Activated CD4-positive, alpha-beta memory T cell treated with anti-CD3 and anti-CD28 coated beads for 36 hours (primary cell): ENCODE results near the gene HOXB4. TPM values are rescaled to one million over a fixed set of nuclear protein-coding genes. Genes with fewer than 3 reads are reported as not detected.

ENCODE experiments used
- CTCF ChIA-PET: fragments of 350-600 bp; sonication (Branson Sonifier 250); formaldehyde crosslinking; loops from one replicate; lab custom pipeline; 2021; ENCODE audit warnings: antibody characterized with exemption, inconsistent platforms; lab: Charles Lee
- POLR2A ChIA-PET: fragments of 350-600 bp; sonication (Branson Sonifier 250); formaldehyde crosslinking; loops from one replicate; lab custom pipeline; 2021; ENCODE audit warnings: antibody characterized with exemption; lab: Charles Lee
- DNase-seq: peaks from one replicate; pipeline ENCODE4 v3.0.0-alpha.2; 2020
- H3K27ac Mint-ChIP-seq: one replicate; pipeline ENCODE4 v1.8.0; 2021; ENCODE audit warnings: mixed read lengths
- H3K27me3 Mint-ChIP-seq: one replicate; pipeline ENCODE4 v1.8.0; 2021; ENCODE audit warnings: mixed read lengths
- H3K36me3 Mint-ChIP-seq: one replicate; pipeline ENCODE4 v1.8.0; 2021; ENCODE audit warnings: mixed read lengths
- H3K4me1 Mint-ChIP-seq: one replicate; pipeline ENCODE4 v1.8.0; 2021; ENCODE audit warnings: low read depth, mixed read lengths
- H3K4me3 Mint-ChIP-seq: one replicate; pipeline ENCODE4 v1.8.0; 2021; ENCODE audit warnings: mild to moderate bottlenecking, mixed read lengths
- H3K9me3 Mint-ChIP-seq: one replicate; pipeline ENCODE4 v1.8.0; 2021; ENCODE audit warnings: mixed read lengths
- intact Hi-C: fragments of 100-400 bp; cut with micrococcal nuclease; formaldehyde crosslinking; loops from one replicate; pipeline ENCODE4 v1.15.1; 2023
- total RNA-seq, 2 experiments: library from RNA; stranded (reverse); gene quantifications; one replicate each; pipeline ENCODE4 v1.2.3, GENCODE V29; 2021

HOXB4 gene
- total RNA-seq, 2 experiments from 2014 or later: 2.3 TPM

- Mint-ChIP-seq H3K4me3 (peak overlapping the region; percentile 72), H3K36me3 (no peaks in the 10 kb centered on the region), H3K27me3 (peaks cover 79% of the 10 kb centered on the region), H3K27ac (no peak overlapping the region), H3K4me1 (peaks cover 27% of the 10 kb centered on the region), H3K9me3 (no peaks in the 10 kb centered on the region)
- POLR2A ChIA-PET: no interaction called here
- peak; percentile 40 for DNase-seq
- CTCF ChIA-PET: interaction anchor here (1.5 kb wide), 1 partner anchor 15 kb away, joined by 4 read pairs; no protein-coding TSS in a partner anchor
- intact Hi-C loops: loop anchor here (2.0 kb wide), 1 partner anchor 15 kb away; no protein-coding TSS in a partner anchor
Measured at GRCh38 chr17:48597778-48598631, 19.9 kb upstream of the HOXB4 start.

GRCh38 chr17:48597528-48597777 lies 19.3 kb upstream of the HOXB4 start:
- ChIA-PET CTCF (interaction anchor here (6.0 kb wide), 1 partner anchor 264 kb away, joined by 94 read pairs; no protein-coding TSS in a partner anchor), POLR2A (no interaction called here)
- intact Hi-C loops: loop anchor here (2.0 kb wide), 1 partner anchor 15 kb away; no protein-coding TSS in a partner anchor
- Mint-ChIP-seq H3K4me3 (peak overlapping the region; percentile 72), H3K27ac (no peak overlapping the region), H3K27me3 (peaks cover 78% of the 10 kb centered on the region), H3K9me3 (no peaks in the 10 kb centered on the region), H3K4me1 (peaks cover 30% of the 10 kb centered on the region), H3K36me3 (no peaks in the 10 kb centered on the region)
- no peak for DNase-seq

GRCh38 chr17:48596735-48597527 lies 18.8 kb upstream of the HOXB4 start:
- ChIA-PET POLR2A (no interaction called here), CTCF (interaction anchor here (1.0 to 6.0 kb wide), 9 partner anchors 14 to 373 kb away, joined by 3 to 94 read pairs (median 5); no protein-coding TSS in a partner anchor)
- peaks cover 29% of the 10 kb centered on the region for H3K4me1 Mint-ChIP-seq
- no peaks in the 10 kb centered on the region for H3K36me3 Mint-ChIP-seq
- DNase-seq: no peak
- intact Hi-C loops: loop anchor here (2.0 kb wide), 1 partner anchor 16 kb away; no protein-coding TSS in a partner anchor
- H3K27ac Mint-ChIP-seq: no peak overlapping the region
- H3K4me3 Mint-ChIP-seq: peak overlapping the region; percentile 72
- no peaks in the 10 kb centered on the region for H3K9me3 Mint-ChIP-seq
- H3K27me3 Mint-ChIP-seq: peaks cover 78% of the 10 kb centered on the region

GRCh38 chr17:48596000-48596734 lies 18.0 kb upstream of the HOXB4 start:
- POLR2A ChIA-PET: no interaction called here
- peaks cover 29% of the 10 kb centered on the region for H3K4me1 Mint-ChIP-seq
- H3K36me3 Mint-ChIP-seq: no peaks in the 10 kb centered on the region

GRCh38 chr17:48595278-48595999 lies 17.3 kb upstream of the HOXB4 start:
- Mint-ChIP-seq H3K4me3 (no peak overlapping the region), H3K36me3 (no peaks in the 10 kb centered on the region), H3K9me3 (no peaks in the 10 kb centered on the region), H3K27me3 (peaks cover 75% of the 10 kb centered on the region), H3K4me1 (peaks cover 29% of the 10 kb centered on the region), H3K27ac (no peak overlapping the region)
- no peak for DNase-seq
- intact Hi-C loops: no loop called here
- ChIA-PET POLR2A (no interaction called here), CTCF (interaction anchor here (0.6 to 6.0 kb wide), 13 partner anchors 12 to 1157 kb away, joined by 3 to 94 read pairs (median 4); no protein-coding TSS in a partner anchor)

More at GRCh38 chr17:48596000-48596734, 18.0 kb upstream of the HOXB4 start:
- CTCF ChIA-PET: interaction anchor here (1.0 to 6.0 kb wide), 9 partner anchors 13 to 373 kb away, joined by 3 to 94 read pairs (median 5); no protein-coding TSS in a partner anchor
- intact Hi-C loops: loop anchor here (2.0 kb wide), 1 partner anchor 17 kb away; no protein-coding TSS in a partner anchor
- Mint-ChIP-seq H3K4me3 (peak overlapping the region; percentile 72), H3K9me3 (no peaks in the 10 kb centered on the region), H3K27ac (no peak overlapping the region), H3K27me3 (peaks cover 77% of the 10 kb centered on the region)
- DNase-seq: peak; percentile 60

- CTCF ChIA-PET: interaction anchor here (0.6 to 6.0 kb wide), 13 partner anchors 20 to 1156 kb away, joined by 3 to 94 read pairs (median 4); no protein-coding TSS in a partner anchor
- Mint-ChIP-seq H3K27me3 (peaks cover 75% of the 10 kb centered on the region), H3K9me3 (no peaks in the 10 kb centered on the region), H3K4me1 (peaks cover 30% of the 10 kb centered on the region), H3K36me3 (no peaks in the 10 kb centered on the region), H3K4me3 (no peak overlapping the region), H3K27ac (no peak overlapping the region)
- POLR2A ChIA-PET: no interaction called here
- intact Hi-C loops: loop anchor here (5.0 kb wide), 1 partner anchor 567 kb away; no protein-coding TSS in a partner anchor
- DNase-seq: no peak
Measured at GRCh38 chr17:48594538-48595277, 16.6 kb upstream of the HOXB4 start.

- POLR2A ChIA-PET: no interaction called here
Measured at GRCh38 chr17:48593840-48594537, 15.8 kb upstream of the HOXB4 start.

GRCh38 chr17:48593126-48593829 lies 15.1 kb upstream of the HOXB4 start, which contains the start of gene HOXB5:
Gene HOXB5, minus strand, starts transcription at chr17:48593779. Its CDS starts 97 bp downstream, at chr17:48593682.
- intact Hi-C loops: loop anchor here (1.0 to 5.0 kb wide), 3 partner anchors 256 to 566 kb away; no protein-coding TSS in a partner anchor
- POLR2A ChIA-PET: interaction anchor here (0.9 kb wide), 1 partner anchor 30 kb away, joined by 3 read pairs; no protein-coding TSS in a partner anchor

More at GRCh38 chr17:48593840-48594537, 15.8 kb upstream of the HOXB4 start:
- intact Hi-C loops: loop anchor here (1.0 to 5.0 kb wide), 3 partner anchors 257 to 567 kb away; no protein-coding TSS in a partner anchor
- DNase-seq: peak; percentile 88
- CTCF ChIA-PET: interaction anchor here (0.6 to 6.0 kb wide), 39 partner anchors 19 to 569 kb away, joined by 3 to 94 read pairs (median 7); partner anchors contain the start of genes HOXB8, HOXB9 and SNX11
- H3K27ac Mint-ChIP-seq: no peak overlapping the region
- no peaks in the 10 kb centered on the region for H3K9me3 Mint-ChIP-seq
- H3K4me1 Mint-ChIP-seq: peaks cover 31% of the 10 kb centered on the region
- H3K27me3 Mint-ChIP-seq: peaks cover 73% of the 10 kb centered on the region
- H3K4me3 Mint-ChIP-seq: peak overlapping the region; percentile 72
- no peaks in the 10 kb centered on the region for H3K36me3 Mint-ChIP-seq

GRCh38 chr17:48592577-48592976 lies 14.4 kb upstream of the HOXB4 start:
- DNase-seq: no peak
- H3K4me3 Mint-ChIP-seq: peak overlapping the region; percentile 40
- H3K36me3 Mint-ChIP-seq: no peaks in the 10 kb centered on the region
- POLR2A ChIA-PET: interaction anchor here (0.9 kb wide), 1 partner anchor 31 kb away, joined by 3 read pairs; no protein-coding TSS in a partner anchor
- no peaks in the 10 kb centered on the region for H3K9me3 Mint-ChIP-seq
- intact Hi-C loops: loop anchor here (2.0 to 5.0 kb wide), 2 partner anchors 256 to 565 kb away; no protein-coding TSS in a partner anchor
- no peak overlapping the region for H3K27ac Mint-ChIP-seq
- H3K27me3 Mint-ChIP-seq: peaks cover 72% of the 10 kb centered on the region
- CTCF ChIA-PET: interaction anchor here (0.6 to 6.0 kb wide), 59 partner anchors 15 to 567 kb away, joined by 3 to 94 read pairs (median 5); partner anchors contain the start of genes HOXB8 and HOXB9
- peaks cover 21% of the 10 kb centered on the region for H3K4me1 Mint-ChIP-seq

More at GRCh38 chr17:48593126-48593829, 15.1 kb upstream of the HOXB4 start, which contains the start of gene HOXB5:
- CTCF ChIA-PET: interaction anchor here (0.6 to 6.0 kb wide), 70 partner anchors 14 to 568 kb away, joined by 3 to 94 read pairs (median 5); partner anchors contain the start of genes HOXB8, HOXB9 and SNX11
- Mint-ChIP-seq H3K9me3 (no peaks in the 10 kb centered on the region), H3K36me3 (no peaks in the 10 kb centered on the region), H3K4me3 (peak within 1 kb of the TSS; percentile 72), H3K27me3 (peaks cover 71% of the 10 kb centered on the region), H3K4me1 (peaks cover 27% of the 10 kb centered on the region), H3K27ac (no peak within 1 kb of the TSS)
- no peak for DNase-seq
